COLO829 (cell line): Measurements from ENCODE around the gene TPCN1.

Experiments
- DNase-seq: peaks from one replicate; pipeline ENCODE4 v3.0.0; 2012; ENCODE audit warnings: low spot score

The TPCN1 gene

GRCh38 chr12:113262710-113263109 is 41.4 kb downstream of the TPCN1 start:
- no peak for DNase-seq

- DNase-seq: no peak
Observed at GRCh38 chr12:113263431-113263963, 42.2 kb downstream of the TPCN1 start.

GRCh38 chr12:113266106-113266895 is 45.0 kb downstream of the TPCN1 start:
- no peak for DNase-seq

GRCh38 chr12:113267621-113268020 is 46.4 kb downstream of the TPCN1 start:
- no peak for DNase-seq

- DNase-seq: no peak
Observed at GRCh38 chr12:113268136-113268535, 46.9 kb downstream of the TPCN1 start.

GRCh38 chr12:113268621-113269020 is 47.4 kb downstream of the TPCN1 start:
- DNase-seq: no peak

GRCh38 chr12:113269257-113269943 is 48.1 kb downstream of the TPCN1 start:
- no peak for DNase-seq

- no peak for DNase-seq
Observed at GRCh38 chr12:113270709-113271009, 49.4 kb downstream of the TPCN1 start.

- DNase-seq: no peak
Observed at GRCh38 chr12:113271466-113271852, 50.2 kb downstream of the TPCN1 start.

GRCh38 chr12:113271853-113272561 is 50.7 kb downstream of the TPCN1 start:
- DNase-seq: peak; percentile 90

- no peak for DNase-seq
Observed at GRCh38 chr12:113273053-113273725, 51.9 kb downstream of the TPCN1 start.

GRCh38 chr12:113274848-113275247 is 53.6 kb downstream of the TPCN1 start:
- DNase-seq: no peak

- no peak for DNase-seq
Observed at GRCh38 chr12:113276306-113276705, 55.0 kb downstream of the TPCN1 start.

- no peak for DNase-seq
Observed at GRCh38 chr12:113276946-113277500, 55.8 kb downstream of the TPCN1 start.

GRCh38 chr12:113277511-113277910 is 56.2 kb downstream of the TPCN1 start:
- DNase-seq: no peak

- DNase-seq: no peak
Observed at GRCh38 chr12:113278141-113278540, 56.9 kb downstream of the TPCN1 start.

- DNase-seq: no peak
Observed at GRCh38 chr12:113278633-113279032, 57.4 kb downstream of the TPCN1 start.

- DNase-seq: no peak
Observed at GRCh38 chr12:113284751-113285150, 63.5 kb downstream of the TPCN1 start.

- DNase-seq: no peak
Observed at GRCh38 chr12:113285679-113286610, 64.7 kb downstream of the TPCN1 start.

- no peak for DNase-seq
Observed at GRCh38 chr12:113286712-113287111, 65.4 kb downstream of the TPCN1 start.
